Jurkat, Clone E6-1 (cell line): Measurements from ENCODE around the gene PPP1R37.

Experiments
- DNase-seq: peaks from one replicate; pipeline ENCODE4 v3.0.0-alpha.2; 2011; ENCODE audit warnings: low read depth, low spot score
- H3K4me3 ChIP-seq: 2 replicates; pipeline ENCODE4 v1.5.1; 2011; ENCODE audit warnings: mild to moderate bottlenecking, low read length, control low read depth, moderate library complexity

PPP1R37 gene

DNA sequence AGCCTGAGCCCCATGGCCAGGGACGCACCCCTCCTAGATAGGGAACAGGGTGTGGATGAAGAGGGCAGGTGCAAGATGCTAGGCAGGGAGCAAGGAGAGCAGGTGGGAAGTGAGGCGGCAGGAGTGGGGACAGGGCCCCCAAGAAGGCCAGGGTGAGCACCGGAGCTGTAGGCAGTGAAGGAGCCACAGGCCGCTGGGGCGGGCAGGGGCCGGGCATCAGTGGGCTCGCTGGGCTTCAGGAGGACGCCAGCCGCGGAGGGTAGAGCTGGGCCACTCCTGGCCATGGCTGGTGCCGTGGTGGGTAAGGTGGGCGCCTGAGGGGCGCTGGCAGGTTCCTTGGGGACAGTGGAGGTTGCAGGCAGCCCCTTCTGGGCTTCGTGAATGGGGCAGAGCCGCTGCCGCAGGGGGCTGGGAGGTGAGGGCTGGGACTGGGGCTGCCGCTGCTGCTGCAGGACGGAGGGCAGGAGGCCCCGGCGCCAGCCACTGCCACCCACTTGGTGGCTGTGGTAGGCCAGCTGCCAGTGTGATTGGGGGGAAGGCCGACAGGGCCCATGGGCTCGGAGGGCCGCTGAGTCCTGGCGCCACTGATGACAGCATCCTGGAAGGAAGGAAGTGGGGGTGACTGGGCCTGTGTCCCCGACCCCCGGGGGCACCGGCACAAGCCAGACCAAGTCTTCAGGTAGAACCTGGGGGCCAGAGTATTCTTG, 65.7 kb downstream of the PPP1R37 start:
- no peak overlapping the region for H3K4me3 ChIP-seq
- no peak for DNase-seq

DNA sequence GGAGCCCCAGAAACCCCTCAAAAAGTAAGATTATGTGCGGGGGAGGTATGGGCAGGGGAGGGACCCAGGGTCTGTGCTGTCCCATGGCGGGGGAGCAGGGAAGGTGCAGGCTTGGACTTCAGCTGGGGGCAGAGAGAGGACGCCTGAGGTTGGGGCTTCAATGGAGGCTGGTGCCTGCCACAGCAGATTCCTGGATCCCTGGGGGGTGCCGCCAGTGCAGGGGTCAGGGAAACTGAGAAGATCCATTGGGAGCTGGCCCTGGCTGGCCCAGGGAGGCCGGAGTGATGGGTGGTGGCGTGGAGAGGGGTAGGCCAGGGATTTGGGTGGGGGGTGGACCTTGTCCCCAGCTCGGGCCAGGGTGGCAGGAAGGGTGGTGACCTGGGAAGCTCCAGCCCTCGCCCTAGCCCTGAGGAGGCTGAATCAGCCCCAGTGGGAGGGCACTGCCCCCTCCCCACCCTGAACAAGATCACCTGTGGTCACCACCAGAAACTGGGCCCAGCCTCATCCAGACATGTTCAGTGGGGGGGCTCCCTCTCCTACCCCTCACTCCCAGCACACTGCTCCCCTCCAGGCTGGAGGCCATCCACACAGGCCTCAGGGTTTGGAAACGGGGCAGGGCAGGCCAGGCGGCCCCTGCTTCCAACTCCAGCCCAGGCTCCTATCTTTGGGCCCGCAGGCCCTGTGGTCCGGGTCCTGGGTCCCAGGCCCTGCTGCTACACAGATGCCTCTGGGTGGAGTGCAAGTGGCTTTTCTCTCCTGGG, 66.4 kb downstream of the PPP1R37 start:
- DNase-seq, result no peak
- no peak overlapping the region for H3K4me3 ChIP-seq

DNA sequence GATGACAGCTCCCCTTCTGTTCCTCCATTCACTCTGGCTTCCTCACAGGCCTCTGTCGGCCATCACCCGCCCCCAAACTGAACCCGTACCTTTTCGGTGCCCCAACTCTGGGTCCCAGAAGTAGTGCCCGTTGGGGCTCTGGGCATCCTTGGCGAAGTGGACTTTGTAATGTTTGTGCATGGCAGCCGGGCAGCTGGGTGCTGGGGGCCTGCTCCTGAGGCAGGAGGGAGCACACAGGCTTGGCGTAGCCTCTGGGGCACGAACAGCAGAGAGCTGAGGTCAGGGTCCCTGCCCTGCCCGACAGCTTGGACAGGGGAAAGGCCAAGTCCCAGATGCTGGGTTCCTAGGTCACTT, 67.0 kb downstream of the PPP1R37 start:
- DNase-seq, result no peak
- no peak overlapping the region for H3K4me3 ChIP-seq

DNA sequence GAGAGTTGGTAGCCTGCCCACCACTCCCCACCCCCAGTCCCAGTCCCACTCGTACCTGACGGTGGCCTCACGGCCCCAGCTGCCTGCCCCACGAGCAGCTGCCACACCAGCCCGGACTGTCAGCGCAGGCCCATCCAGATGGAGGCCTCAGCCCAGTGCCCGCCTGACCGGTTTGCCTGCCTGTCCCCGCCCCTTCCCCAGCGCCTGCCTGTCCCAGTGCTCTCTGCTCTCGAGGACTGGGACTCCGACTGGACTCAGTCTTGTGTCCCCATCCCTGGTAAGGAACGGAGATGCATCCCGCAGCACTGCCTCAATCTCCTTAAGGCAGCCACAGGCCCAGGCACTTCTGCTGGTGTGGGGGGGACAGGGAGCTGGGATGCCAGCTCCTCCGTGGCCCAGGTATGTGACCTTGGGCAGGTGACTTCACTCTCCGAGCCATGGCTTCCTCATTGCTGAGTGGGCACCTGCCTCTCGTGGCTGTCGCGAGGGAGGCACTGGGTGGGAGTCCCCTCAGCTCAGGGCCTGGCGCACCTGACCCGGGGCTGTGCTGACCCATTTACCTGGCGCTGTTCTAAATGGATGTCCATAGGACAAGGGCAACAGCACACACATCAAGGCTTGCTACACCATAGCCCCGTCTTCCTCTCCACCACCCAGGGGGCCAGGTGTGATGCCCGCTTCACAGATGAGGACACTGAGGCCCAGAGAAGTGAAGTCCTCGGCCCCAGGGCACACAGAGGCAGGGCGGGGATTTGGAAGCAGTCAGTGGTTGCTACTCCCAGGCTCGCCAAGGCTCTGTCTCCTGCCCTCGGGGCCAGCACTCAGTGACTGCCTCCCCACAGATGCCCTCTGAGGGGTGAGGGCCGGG, 68.1 kb downstream of the PPP1R37 start, which contains the start of gene NKPD1:
NKPD1 (minus strand) TSS at position 113 of the 868 bp plus-strand sequence. CDS start 832 bp downstream, outside the sequence.
- H3K4me3 ChIP-seq, result no peak within 1 kb of the TSS
- DNase-seq, result no peak

DNA sequence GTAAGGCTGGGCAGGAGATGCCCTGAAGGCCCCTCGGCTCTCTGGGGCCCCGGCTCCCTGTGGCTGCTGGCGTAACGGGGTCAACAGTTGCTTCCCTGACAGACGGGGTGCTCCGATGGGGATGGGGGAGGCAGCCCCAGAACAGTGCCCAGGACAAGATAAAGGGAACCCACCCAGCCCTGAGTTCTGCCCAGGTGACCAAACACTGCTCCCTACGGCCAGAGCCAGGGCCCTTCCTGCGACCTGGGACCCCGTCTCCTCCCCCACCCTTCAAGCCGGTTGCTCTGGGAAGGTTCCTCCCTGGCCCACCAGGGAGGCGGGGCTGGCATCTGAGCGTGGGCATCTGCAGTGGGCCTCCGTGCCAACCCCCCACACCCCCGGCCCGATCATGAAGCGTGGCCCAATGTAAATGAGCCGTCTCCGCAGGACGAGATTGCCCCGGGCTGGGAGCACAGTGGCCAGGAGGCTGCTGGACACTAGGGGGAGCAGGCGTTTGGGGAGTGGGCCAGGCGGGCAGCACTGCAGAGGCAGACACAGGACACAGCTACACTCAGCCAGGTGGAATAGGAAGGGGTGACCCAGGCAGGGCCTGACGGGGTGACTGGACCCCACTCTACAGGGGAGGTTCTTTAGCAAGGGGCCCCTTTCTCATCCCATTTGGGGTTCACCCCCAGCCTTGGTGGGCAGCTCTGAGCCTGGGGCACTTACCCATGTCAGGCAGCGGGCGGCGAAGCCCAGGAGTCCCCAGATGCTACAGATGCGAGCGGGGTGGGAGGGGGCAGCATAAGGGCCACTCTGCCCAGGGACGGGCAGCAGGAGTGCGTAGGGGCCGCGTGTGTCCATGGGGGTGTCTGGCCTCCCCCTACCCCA, 69.0 kb downstream of the PPP1R37 start:
- no peak for DNase-seq
- H3K4me3 ChIP-seq, result no peak overlapping the region

DNA sequence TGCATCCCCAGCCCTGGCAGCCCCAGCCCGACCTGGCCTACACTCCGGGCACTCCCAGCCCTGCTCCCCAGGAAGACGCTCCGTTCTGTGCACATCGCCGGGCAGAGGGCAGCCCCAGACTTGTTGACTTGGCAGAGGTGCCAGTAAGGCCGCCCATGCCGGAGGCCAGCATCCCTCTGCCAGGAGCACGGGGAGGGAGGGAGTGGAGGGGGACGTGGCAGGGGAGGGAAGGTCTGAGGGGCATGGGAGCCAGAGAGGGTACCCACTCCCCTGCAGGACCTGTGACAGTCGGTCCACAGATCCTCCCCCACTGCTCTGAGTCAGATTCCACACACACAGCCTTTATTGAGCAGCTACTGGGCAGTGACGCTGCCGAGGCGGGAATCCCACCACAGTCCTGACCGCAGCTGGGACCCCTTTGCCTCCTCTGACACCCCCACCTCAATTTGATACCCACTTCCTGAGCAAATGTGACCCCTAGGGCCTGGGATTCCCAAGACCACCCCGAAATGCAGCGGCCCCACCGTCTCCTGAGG, 69.7 kb downstream of the PPP1R37 start:
- no peak overlapping the region for H3K4me3 ChIP-seq
- no peak for DNase-seq

DNA sequence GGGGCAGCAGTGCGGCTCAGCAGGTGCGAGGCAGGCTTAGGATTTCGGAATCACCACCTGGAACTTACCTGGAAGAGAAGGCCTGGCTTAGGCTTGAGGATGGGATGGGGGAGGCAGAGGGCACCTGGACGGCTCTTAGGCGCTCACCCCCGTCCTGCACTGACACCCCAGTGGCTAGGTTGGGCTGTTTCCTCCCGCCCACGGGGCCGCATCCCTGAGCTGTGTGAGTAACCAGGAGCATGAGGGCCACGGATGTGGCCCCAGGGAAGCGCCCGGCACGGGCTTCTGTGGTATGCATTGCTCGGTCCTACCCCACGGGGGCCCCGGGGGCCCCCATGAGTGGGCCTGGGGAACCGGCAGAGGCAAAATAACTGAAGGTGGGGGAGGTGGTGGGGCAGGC, 70.2 kb downstream of the PPP1R37 start:
- no peak for DNase-seq
- H3K4me3 ChIP-seq, result no peak overlapping the region

DNA sequence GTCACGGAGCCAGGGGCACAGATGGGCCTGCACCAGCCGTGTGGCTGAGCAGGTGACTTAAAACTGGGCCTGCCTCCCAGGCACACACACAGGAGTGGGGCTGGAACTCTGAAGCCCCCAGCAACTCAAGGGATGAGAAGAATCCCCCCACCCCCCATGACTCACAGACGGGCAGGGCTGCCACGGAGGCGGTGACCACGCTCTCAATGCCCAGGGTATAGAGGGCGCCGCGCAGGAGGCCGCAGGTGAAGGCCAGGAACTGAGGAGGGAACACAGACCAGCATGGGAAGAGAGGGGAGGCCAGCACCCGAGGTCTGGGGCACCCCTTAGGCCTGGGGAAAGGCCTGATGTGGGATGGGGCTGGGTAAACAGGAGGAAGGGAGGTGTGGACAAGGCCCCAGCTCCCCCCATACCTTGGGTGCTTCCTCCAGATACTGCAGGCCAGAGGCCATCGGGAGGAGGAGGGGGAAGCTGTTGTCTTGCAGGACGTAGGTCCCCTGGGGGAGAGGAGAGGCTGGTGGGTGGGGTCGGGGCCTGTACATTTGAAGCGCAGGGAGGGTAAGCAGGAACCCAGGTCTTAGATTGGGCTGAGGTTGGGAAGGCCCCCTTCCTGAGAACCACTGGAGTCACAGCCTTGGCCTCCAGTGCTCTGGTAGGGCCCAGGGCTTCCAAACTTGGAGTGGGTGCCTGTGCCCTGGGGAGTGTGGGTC, 70.9 kb downstream of the PPP1R37 start:
- DNase-seq, result no peak
- no peak overlapping the region for H3K4me3 ChIP-seq

DNA sequence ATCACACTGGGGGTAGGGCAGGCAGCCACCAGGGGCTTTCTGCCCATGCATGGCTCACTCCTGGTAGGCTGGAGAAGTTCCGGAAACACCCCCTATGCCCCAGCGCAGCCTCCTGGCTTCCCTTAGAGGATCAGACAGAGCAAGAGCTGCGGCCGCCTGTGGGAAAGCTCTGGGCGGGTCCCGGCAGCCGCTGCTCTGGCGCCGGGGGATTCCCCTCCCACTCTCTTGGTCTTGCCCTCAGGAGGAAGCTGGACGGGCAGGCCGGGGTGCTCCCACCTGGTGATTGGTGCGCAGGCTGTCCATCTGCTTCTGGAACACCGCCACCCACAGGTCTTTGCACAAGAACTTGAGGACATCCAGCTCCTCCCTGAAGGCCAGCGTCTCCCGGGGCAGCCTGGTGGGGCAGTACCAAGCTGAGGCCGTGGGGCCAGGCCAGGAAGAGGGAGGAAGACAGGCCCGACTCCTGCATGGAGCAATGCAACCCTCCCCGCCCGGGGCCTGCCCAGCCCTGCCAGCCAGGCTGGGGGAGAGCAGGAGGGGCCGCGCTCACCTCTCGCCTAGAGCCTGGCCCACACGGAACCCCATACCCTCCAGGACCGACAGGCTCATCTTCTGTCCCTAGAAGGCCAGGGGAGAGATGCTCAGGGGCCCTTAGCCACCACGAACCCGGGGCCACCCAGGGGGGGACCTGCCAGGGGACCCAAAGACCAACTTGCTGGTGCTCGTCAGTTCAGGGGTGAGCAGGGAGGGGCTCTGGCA, 71.8 kb downstream of the PPP1R37 start:
- no peak for DNase-seq

DNA sequence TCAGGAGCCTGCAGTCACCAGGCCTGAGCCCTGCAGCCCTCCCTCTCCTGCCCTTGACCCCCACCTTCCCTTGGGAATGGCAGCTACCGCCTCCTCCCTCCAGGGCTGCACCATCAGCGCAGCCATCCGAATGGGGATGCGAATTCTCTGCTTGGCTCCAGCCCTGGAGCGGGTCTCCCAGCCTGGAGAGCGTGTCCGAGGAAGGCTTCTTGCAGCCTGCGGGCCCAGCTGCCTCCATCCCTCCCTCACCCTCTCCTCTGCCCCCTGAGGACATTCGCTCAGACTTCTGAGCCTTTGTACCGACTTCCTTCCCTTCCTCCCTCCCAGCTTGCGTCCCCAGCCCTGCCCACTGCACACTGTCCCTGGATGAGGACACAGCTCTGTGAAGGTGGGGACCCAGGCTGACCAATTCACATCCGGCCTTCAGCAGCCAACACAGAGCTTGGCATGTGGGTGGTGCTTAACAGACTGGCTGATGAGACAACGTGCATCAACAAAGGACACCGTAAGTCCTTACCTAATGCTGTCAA, 73.8 kb downstream of the PPP1R37 start:
- H3K4me3 ChIP-seq, result no peak overlapping the region
- no peak for DNase-seq

More for the DNA sequence above, 71.8 kb downstream of the PPP1R37 start:
- H3K4me3 ChIP-seq, result no peak overlapping the region

DNA sequence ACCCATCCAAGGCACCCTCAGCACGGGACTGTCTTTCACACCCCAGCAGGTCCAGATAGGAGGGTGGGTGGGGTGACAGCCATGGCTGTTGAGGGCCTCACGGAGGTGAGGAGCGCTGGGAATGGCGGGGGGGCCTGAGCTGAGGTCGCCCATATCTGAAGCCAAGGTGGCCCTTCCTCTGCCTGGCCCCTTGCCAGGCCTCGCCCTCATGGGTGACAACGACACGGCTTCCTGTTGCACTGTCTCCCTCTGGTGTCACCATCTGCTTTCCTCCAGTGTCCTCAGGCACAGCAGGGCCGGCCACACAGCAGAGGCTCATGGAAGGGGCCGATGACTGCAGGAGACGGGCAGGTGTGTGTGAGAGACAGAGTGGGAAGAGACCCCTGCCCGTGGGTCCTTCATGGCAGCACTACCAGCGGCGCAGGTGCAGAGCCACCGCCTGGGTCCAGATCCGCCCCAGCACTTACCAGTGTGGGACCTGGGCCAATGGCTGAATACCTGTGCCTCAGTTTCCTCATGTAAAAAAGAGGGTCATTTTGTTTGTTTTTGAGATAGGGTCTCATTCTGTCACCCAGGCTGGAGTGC, 75.9 kb downstream of the PPP1R37 start:
- no peak overlapping the region for H3K4me3 ChIP-seq
- DNase-seq, result no peak

DNA sequence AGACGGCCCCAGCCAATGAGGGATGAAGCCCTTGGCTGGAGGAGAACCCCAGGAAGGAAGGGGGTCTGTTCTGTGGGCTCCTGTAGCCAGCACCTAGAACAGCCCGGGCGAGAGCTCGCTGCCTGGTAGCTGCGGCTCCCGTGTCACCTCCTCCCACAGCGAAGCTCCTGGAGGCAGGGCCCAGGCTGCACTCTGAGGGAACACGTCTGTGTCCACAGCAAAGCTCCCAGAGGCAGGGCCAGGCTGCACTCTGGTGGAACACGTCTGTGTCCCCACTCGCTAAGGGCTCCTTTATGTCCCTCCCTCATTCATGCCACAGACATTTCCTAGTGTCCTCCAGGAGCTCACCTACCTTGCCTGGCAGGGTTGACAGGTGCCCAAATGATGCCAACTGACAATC, 76.6 kb downstream of the PPP1R37 start:
- DNase-seq, result no peak
- H3K4me3 ChIP-seq, result no peak overlapping the region

DNA sequence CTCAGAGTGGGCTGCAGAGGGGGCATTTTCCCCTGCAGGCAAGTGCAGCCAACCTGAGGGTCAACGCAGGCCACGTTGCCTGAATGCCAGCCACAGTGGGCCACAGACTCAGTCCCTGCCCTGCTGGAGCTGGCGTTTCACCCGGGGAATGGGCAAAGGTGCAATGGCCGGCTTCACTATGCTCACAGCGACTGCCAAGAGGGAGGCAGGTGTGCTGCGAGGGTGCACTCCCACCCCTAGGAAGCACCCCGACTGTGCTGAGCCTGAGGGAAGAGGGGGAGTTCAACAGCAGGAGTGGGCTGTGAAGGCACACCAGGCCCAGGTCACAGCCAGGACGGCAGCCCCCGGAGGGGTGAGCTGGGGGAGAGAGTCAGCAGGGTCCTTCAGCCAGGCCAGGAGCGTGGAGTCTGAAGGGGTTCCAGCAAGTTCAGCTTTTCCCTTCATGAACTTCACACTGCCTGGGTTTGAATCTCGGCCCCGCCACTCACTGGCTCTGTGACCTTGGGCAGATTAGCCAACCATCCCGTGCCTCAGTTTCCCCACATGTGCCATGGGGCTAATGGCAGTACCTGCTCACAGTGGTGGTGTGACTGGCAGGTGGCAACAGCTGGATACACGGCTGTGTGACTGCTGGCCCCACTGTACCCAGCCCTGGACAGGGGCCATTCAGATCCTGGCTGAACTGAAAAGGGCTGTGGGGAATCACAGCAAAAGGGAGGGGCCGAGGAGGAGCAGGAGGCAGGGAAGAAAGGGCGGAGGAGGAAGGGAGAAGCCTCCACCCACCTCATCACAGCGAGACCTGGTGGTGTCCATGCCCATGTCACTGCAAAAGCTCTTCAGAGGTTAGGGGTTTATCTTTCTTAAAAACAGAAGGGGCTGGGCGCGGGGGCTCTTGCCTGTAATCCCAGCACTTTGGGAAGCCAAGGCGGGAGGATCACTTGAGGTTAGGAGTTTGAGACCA, 77.4 kb downstream of the PPP1R37 start:
- no peak overlapping the region for H3K4me3 ChIP-seq
- DNase-seq, result no peak

DNA sequence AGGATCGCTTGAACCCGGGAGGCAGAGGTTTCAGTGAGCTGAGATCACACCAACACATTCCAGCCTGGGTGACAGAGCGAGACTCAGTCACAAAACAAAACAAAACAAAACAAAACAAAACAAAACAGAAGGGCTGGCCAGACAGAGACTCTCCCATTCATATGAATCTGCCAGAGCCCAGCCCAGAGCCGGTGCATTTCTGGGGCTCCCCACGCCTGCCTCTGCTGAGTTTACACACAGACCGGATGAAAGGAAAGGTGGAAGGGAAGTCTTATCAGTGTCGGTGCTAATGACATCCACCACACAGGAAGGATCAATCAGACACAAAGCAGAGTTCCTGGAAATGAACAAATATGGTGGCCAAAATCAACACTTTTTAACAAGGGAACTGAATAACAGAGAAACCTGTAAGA, 78.2 kb downstream of the PPP1R37 start:
- H3K4me3 ChIP-seq, result no peak overlapping the region
- peak; percentile 37 for DNase-seq

DNA sequence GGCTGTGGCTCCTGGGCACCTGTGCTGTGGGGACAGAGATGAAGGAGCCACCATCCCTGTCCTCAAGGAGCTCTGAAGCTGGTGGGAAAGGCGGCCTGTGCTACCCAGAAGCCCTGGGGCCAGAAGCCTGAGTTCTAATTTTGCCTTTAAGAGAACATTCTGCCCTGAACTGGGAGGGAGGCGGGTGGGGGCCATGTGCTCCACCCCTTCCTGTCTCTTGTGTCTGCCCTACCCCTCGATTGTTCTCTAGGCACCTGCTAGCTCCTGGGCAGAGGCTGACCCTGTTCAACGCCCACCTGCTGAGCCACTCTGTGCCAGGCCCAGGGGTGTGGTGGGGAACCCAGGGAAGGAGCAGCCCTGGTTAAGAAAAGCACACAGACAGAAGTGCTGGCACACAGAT, 79.2 kb downstream of the PPP1R37 start:
- peak overlapping the region; percentile 13; the same call in 1 of the 2 replicates for H3K4me3 ChIP-seq
- DNase-seq, result peak; percentile 32
